ENCODE results near the gene ZFYVE19.

ZFYVE19 gene

GRCh38 chr15:40807028-40807887, at the start of gene ZFYVE19, which contains the start of gene DNAJC17:
TSS of gene ZFYVE19 (plus strand) at chr15:40807089. CDS start at chr15:40807590, 501 bp downstream.
TSS of gene DNAJC17 (minus strand) at chr15:40807473. CDS start at chr15:40807446, 27 bp downstream.
- peak within 1 kb of the TSS; percentile 77 to 92 for H3K4me3 ChIP-seq (ENCODE audit: low read depth in 1 of 2, low read length in 2 of 2)
- TF ChIP-seq CTCF (IDR thresholded peaks at IDR 0.05; ENCODE audit: borderline replicate concordance, extremely low read depth, low read length, poor library complexity, severe bottlenecking) (peak; percentile 13), EZH2 (IDR thresholded peaks at IDR 0.05; ENCODE audit: borderline replicate concordance, low read depth, low read length, severe bottlenecking) (no peak)
- ATAC-seq (ENCODE audit: insufficient read depth, low read depth), result peak; percentile 98

GRCh38 chr15:40759961-40760360, 46.9 kb upstream of the ZFYVE19 start:
- no peak overlapping the region for H3K4me3 ChIP-seq (ENCODE audit: low read depth in 1 of 2, low read length in 2 of 2)
- no peak overlapping the region for H3K4me2 ChIP-seq (ENCODE audit: insufficient read depth, low read length)
- no peak for TF ChIP-seq EZH2 (IDR thresholded peaks at IDR 0.05; ENCODE audit: borderline replicate concordance, low read depth, low read length, severe bottlenecking)
- no peak for TF ChIP-seq CTCF (IDR thresholded peaks at IDR 0.05; ENCODE audit: borderline replicate concordance, extremely low read depth, low read length, poor library complexity, severe bottlenecking)
- H3K27me3 ChIP-seq (ENCODE audit: insufficient read depth, low read length, poor library complexity), result no peaks in the 10 kb centered on the region
- no peaks in the 10 kb centered on the region for H3K36me3 ChIP-seq (ENCODE audit: insufficient read depth, low read length)
- no peak overlapping the region for H3K9ac ChIP-seq (ENCODE audit: low read depth, low read length)
- no peaks in the 10 kb centered on the region for H3K9me3 ChIP-seq (ENCODE audit: insufficient read depth, low read length, severe bottlenecking)
- ATAC-seq (ENCODE audit: insufficient read depth, low read depth) (no peak), DNase-seq (no peak)
- H3K4me1 ChIP-seq (ENCODE audit: insufficient read depth, low read length), result peaks cover 8% of the 10 kb centered on the region
- H3K27ac ChIP-seq (ENCODE audit: low read length), result no peak overlapping the region
- peaks cover under 1% of the 10 kb centered on the region for H3K79me2 ChIP-seq (ENCODE audit: insufficient read depth, low read length)
- no peaks in the 10 kb centered on the region for H4K20me1 ChIP-seq (ENCODE audit: insufficient read depth, low read length)
- H2AFZ ChIP-seq (ENCODE audit: low read depth, low read length), result no peak overlapping the region

More at GRCh38 chr15:40807028-40807887, at the start of gene ZFYVE19, which contains the start of gene DNAJC17:
- H3K9me3 ChIP-seq (ENCODE audit: insufficient read depth, low read length, severe bottlenecking), result no peaks in the 10 kb centered on the region
- H3K36me3 ChIP-seq (ENCODE audit: insufficient read depth, low read length), result peaks cover 19% of the 10 kb centered on the region
- no peaks in the 10 kb centered on the region for H3K27me3 ChIP-seq (ENCODE audit: insufficient read depth, low read length, poor library complexity)
- peaks cover 25% of the 10 kb centered on the region for H3K4me1 ChIP-seq (ENCODE audit: insufficient read depth, low read length)
- H3K27ac ChIP-seq (ENCODE audit: low read length), result peak within 1 kb of the TSS; percentile 97
- peak within 1 kb of the TSS; percentile 99 for H2AFZ ChIP-seq (ENCODE audit: low read depth, low read length)
- peak within 1 kb of the TSS; percentile 88 for H3K4me2 ChIP-seq (ENCODE audit: insufficient read depth, low read length)
- DNase-seq, result peak; percentile 95
- H3K9ac ChIP-seq (ENCODE audit: low read depth, low read length), result peak within 1 kb of the TSS; percentile 87
- no peaks in the 10 kb centered on the region for H4K20me1 ChIP-seq (ENCODE audit: insufficient read depth, low read length)
- peaks cover 47% of the 10 kb centered on the region for H3K79me2 ChIP-seq (ENCODE audit: insufficient read depth, low read length)

- Histone ChIP-seq H3K9ac (ENCODE audit: low read depth, low read length) (no peak overlapping the region), H3K4me1 (ENCODE audit: insufficient read depth, low read length) (peaks cover 5% of the 10 kb centered on the region; the same call in 1 of the 2 replicates), H3K4me2 (ENCODE audit: insufficient read depth, low read length) (no peak overlapping the region), H3K36me3 (ENCODE audit: insufficient read depth, low read length) (peaks cover 14% of the 10 kb centered on the region), H2AFZ (ENCODE audit: low read depth, low read length) (no peak overlapping the region), H3K27me3 (ENCODE audit: insufficient read depth, low read length, poor library complexity) (no peaks in the 10 kb centered on the region), H4K20me1 (ENCODE audit: insufficient read depth, low read length) (no peaks in the 10 kb centered on the region), H3K4me3 (ENCODE audit: low read depth in 1 of 2, low read length in 2 of 2) (no peak overlapping the region), H3K9me3 (ENCODE audit: insufficient read depth, low read length, severe bottlenecking) (no peaks in the 10 kb centered on the region), H3K27ac (ENCODE audit: low read length) (no peak overlapping the region), H3K79me2 (ENCODE audit: insufficient read depth, low read length) (no peaks in the 10 kb centered on the region)
- TF ChIP-seq CTCF (IDR thresholded peaks at IDR 0.05; ENCODE audit: borderline replicate concordance, extremely low read depth, low read length, poor library complexity, severe bottlenecking), result no peak
- no peak for TF ChIP-seq EZH2 (IDR thresholded peaks at IDR 0.05; ENCODE audit: borderline replicate concordance, low read depth, low read length, severe bottlenecking)
- no peak for ATAC-seq (ENCODE audit: insufficient read depth, low read depth)
- no peak for DNase-seq
Measured at GRCh38 chr15:40762919-40763800, 43.7 kb upstream of the ZFYVE19 start.
